ENCODE measurements around the gene TRMT112. TPM values are rescaled to one million over a fixed set of nuclear protein-coding genes. Genes with fewer than 3 reads are reported as not detected.

TRMT112 gene
- total and polyA plus RNA-seq, 2 of the 8 experiments (the other 6 are each of a cell fraction or from before 2014, with no cell fraction given) = 300 to 650 TPM

- TF ChIP-seq TAF1 (IDR thresholded peaks at IDR 0.05; ENCODE audit: low read depth, low read length) = no peak
These were observed 561 bp downstream of the TRMT112 start (continued) for GRCh38 chr11:64316672-64317324.
